Measurements from ENCODE around the gene OR51B5.
"Not testable (repeated sequence)": the region's sequence is repeated elsewhere in the genome, so short reads cannot be mapped to it uniquely, and the experiment has no call there.

OR51B5 gene

GRCh38 chr11:5351208-5351607, 7.9 kb upstream of the OR51B5 start, which contains the start of gene OR51B6:
Gene OR51B6, plus strand, starts transcription at chr11:5351508. Its CDS starts 0 bp downstream, at chr11:5351508.
- Mint-ChIP-seq H3K9me3 (no peaks in the 10 kb centered on the region), H3K27ac (no peak within 1 kb of the TSS), H3K36me3 (ENCODE audit: low read depth) (no peaks in the 10 kb centered on the region), H3K4me1 (ENCODE audit: low read depth) (no peaks in the 10 kb centered on the region), H3K27me3 (peaks cover 8% of the 10 kb centered on the region), H3K4me3 (no peak within 1 kb of the TSS)
- DNase-seq: no peak

GRCh38 chr11:5349550-5349949, 6.2 kb upstream of the OR51B5 start:
- DNase-seq: no peak
- no peak overlapping the region for H3K4me3 Mint-ChIP-seq
- no peaks in the 10 kb centered on the region for H3K9me3 Mint-ChIP-seq
- peaks cover 3% of the 10 kb centered on the region for H3K27me3 Mint-ChIP-seq
- H3K27ac Mint-ChIP-seq: no peak overlapping the region
- H3K36me3 Mint-ChIP-seq (ENCODE audit: low read depth): no peaks in the 10 kb centered on the region
- no peaks in the 10 kb centered on the region for H3K4me1 Mint-ChIP-seq (ENCODE audit: low read depth)

GRCh38 chr11:5348551-5349194, 5.3 kb upstream of the OR51B5 start:
- H3K9me3 Mint-ChIP-seq: no peaks in the 10 kb centered on the region
- no peak overlapping the region for H3K27ac Mint-ChIP-seq
- no peak for DNase-seq
- H3K4me1 Mint-ChIP-seq (ENCODE audit: low read depth): no peaks in the 10 kb centered on the region
- no peaks in the 10 kb centered on the region for H3K27me3 Mint-ChIP-seq
- H3K4me3 Mint-ChIP-seq: no peak overlapping the region
- no peaks in the 10 kb centered on the region for H3K36me3 Mint-ChIP-seq (ENCODE audit: low read depth)

DNA sequence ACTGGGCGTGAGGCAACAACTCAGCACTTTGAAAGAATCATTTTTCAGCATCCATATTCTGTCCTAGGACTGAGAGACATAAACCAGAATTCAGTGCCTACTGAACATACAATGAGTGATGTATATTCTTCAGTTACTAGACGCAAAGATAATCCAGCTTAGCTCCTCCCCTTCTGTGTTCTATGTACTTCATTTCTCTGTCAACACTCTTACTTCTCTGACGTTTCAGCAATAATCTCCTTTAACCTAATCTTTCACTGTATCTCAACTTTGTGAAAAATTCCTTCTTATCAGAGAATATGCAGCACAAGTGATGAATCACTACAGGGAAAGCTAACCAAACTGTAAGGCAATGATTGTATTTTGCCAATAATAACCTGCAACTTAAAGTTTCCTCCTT, 2.5 kb upstream of the OR51B5 start:
- H3K27me3 Mint-ChIP-seq: peaks cover 2% of the 10 kb centered on the region
- no peak overlapping the region for H3K4me3 Mint-ChIP-seq
- no peaks in the 10 kb centered on the region for H3K4me1 Mint-ChIP-seq (ENCODE audit: low read depth)
- no peaks in the 10 kb centered on the region for H3K9me3 Mint-ChIP-seq
- DNase-seq: no peak
- H3K27ac Mint-ChIP-seq: no peak overlapping the region
- H3K36me3 Mint-ChIP-seq (ENCODE audit: low read depth): no peaks in the 10 kb centered on the region

GRCh38 chr11:5339771-5340322, 3.5 kb downstream of the OR51B5 start:
- no peaks in the 10 kb centered on the region for H3K4me1 Mint-ChIP-seq (ENCODE audit: low read depth)
- H3K36me3 Mint-ChIP-seq (ENCODE audit: low read depth): no peaks in the 10 kb centered on the region
- no peaks in the 10 kb centered on the region for H3K9me3 Mint-ChIP-seq
- H3K27me3 Mint-ChIP-seq: peaks cover 13% of the 10 kb centered on the region
- no peak overlapping the region for H3K27ac Mint-ChIP-seq
- DNase-seq: no peak
- no peak overlapping the region for H3K4me3 Mint-ChIP-seq

- not testable (repeated sequence) for H3K36me3 Mint-ChIP-seq (ENCODE audit: low read depth); H3K4me1 Mint-ChIP-seq (ENCODE audit: low read depth); H3K9me3 Mint-ChIP-seq; H3K27ac Mint-ChIP-seq; H3K4me3 Mint-ChIP-seq; DNase-seq
- peaks cover 11% of the 10 kb centered on the region for H3K27me3 Mint-ChIP-seq
These were observed 6.1 kb downstream of the OR51B5 start for GRCh38 chr11:5337253-5337652.

GRCh38 chr11:5336331-5336730, 7.0 kb downstream of the OR51B5 start:
- Mint-ChIP-seq H3K27ac (no peak overlapping the region), H3K9me3 (no peaks in the 10 kb centered on the region), H3K4me1 (ENCODE audit: low read depth) (no peaks in the 10 kb centered on the region)

DNA sequence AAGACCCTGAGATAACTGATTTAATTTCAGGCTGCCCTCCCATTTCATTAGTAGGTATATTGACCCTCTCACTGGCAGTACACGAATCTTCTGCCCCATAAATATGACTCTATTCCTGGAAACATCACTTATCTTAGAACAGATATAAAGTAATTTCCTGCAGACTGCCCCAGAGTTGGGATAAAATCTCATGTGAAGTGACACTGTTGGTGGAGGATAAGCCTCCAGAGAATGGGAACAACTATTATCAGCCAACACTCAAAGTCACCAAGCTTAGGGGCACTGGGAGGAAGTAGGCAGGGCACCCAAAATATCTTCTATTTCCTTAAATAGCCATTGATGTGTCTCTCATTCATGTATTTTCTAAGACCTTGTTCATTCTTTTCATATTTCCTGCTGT, 8.2 kb downstream of the OR51B5 start:
- H3K4me1 Mint-ChIP-seq (ENCODE audit: low read depth): no peaks in the 10 kb centered on the region
- no peak overlapping the region for H3K4me3 Mint-ChIP-seq
- H3K36me3 Mint-ChIP-seq (ENCODE audit: low read depth): no peaks in the 10 kb centered on the region
- peaks cover 11% of the 10 kb centered on the region for H3K27me3 Mint-ChIP-seq
- H3K9me3 Mint-ChIP-seq: peaks cover 2% of the 10 kb centered on the region
- no peak overlapping the region for H3K27ac Mint-ChIP-seq
- no peak for DNase-seq

More at GRCh38 chr11:5336331-5336730, 7.0 kb downstream of the OR51B5 start:
- no peak for DNase-seq
- H3K4me3 Mint-ChIP-seq: no peak overlapping the region
- no peaks in the 10 kb centered on the region for H3K36me3 Mint-ChIP-seq (ENCODE audit: low read depth)
- peaks cover 11% of the 10 kb centered on the region for H3K27me3 Mint-ChIP-seq

DNA sequence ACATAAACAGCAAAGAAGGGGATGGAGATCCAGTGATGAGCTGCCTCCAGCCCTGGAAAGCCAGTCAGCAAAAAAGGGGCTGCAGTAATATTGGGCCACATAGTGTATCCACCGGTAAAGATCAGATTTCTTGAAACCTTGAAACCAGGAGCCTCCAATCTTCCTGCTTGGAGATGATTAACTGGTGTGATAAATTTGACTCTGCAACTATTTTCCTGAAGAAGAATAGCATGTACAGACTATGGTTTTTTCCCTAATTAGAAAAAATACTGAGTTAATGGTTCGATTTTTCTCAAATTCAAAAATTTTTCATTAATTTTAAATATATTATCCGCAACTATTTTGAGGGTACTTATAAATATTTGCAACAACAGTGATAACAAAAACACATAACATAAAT, 19.1 kb downstream of the OR51B5 start, which contains the start of gene OR51B2:
TSS of gene OR51B2 (minus strand) at position 101 of the 400 bp plus-strand sequence. CDS start at position 101, 0 bp downstream.
- H3K4me3 Mint-ChIP-seq: no peak within 1 kb of the TSS
- no peaks in the 10 kb centered on the region for H3K4me1 Mint-ChIP-seq (ENCODE audit: low read depth)
- H3K27me3 Mint-ChIP-seq: no peaks in the 10 kb centered on the region
- H3K36me3 Mint-ChIP-seq (ENCODE audit: low read depth): no peaks in the 10 kb centered on the region
- DNase-seq: no peak
- H3K9me3 Mint-ChIP-seq: no peaks in the 10 kb centered on the region
- no peak within 1 kb of the TSS for H3K27ac Mint-ChIP-seq

GRCh38 chr11:5317292-5317691, 26.0 kb downstream of the OR51B5 start:
- Mint-ChIP-seq H3K27me3 (no peaks in the 10 kb centered on the region), H3K36me3 (ENCODE audit: low read depth) (no peaks in the 10 kb centered on the region), H3K9me3 (no peaks in the 10 kb centered on the region), H3K4me3 (no peak overlapping the region), H3K4me1 (ENCODE audit: low read depth) (no peaks in the 10 kb centered on the region), H3K27ac (no peak overlapping the region)
- DNase-seq: no peak

DNA sequence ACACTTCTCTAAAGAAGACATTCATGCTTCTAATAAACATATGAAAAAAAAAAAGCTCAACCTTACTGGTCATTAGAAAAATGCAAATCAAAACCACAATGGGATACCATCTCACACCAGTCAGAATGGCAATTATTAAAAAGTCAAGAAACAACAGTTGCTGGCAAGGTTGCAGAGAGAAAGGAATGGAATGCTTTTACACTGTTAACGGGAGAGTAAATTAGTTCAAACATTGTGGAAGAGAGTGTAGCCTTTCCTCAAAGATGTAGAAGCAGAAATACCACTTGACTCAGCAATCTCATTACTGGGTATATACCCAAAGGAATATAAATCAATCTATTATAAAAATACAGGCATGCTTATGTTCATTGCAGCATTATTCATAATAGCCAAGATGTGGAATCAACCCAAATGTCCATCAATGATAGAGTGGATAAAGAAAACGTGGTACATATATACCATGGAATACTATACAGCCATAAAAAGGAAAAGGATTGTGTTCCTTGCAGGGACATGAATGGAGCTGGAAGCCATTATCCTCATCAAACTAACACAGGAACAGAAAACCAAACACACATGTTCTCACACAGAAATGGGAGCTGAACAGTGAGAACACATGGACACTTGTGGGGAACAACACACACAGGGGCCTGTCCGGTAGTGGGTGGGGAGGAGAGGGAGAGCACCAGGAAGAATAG, 29.8 kb downstream of the OR51B5 start:
- DNase-seq; H3K27me3 Mint-ChIP-seq; H3K4me3 Mint-ChIP-seq; H3K36me3 Mint-ChIP-seq (ENCODE audit: low read depth); H3K27ac Mint-ChIP-seq; H3K9me3 Mint-ChIP-seq; H3K4me1 Mint-ChIP-seq (ENCODE audit: low read depth): not testable (repeated sequence)

GRCh38 chr11:5310423-5310822, 32.9 kb downstream of the OR51B5 start:
- no peak overlapping the region for H3K27ac Mint-ChIP-seq
- H3K4me1 Mint-ChIP-seq (ENCODE audit: low read depth): no peaks in the 10 kb centered on the region
- H3K4me3 Mint-ChIP-seq: no peak overlapping the region
- DNase-seq: no peak
- no peaks in the 10 kb centered on the region for H3K36me3 Mint-ChIP-seq (ENCODE audit: low read depth)
- H3K27me3 Mint-ChIP-seq: peaks cover 3% of the 10 kb centered on the region
- H3K9me3 Mint-ChIP-seq: no peaks in the 10 kb centered on the region

- H3K9me3 Mint-ChIP-seq: no peaks in the 10 kb centered on the region
- no peak for DNase-seq
- no peaks in the 10 kb centered on the region for H3K4me1 Mint-ChIP-seq (ENCODE audit: low read depth)
- H3K27ac Mint-ChIP-seq: no peak overlapping the region
- no peak overlapping the region for H3K4me3 Mint-ChIP-seq
- no peaks in the 10 kb centered on the region for H3K36me3 Mint-ChIP-seq (ENCODE audit: low read depth)
- peaks cover 3% of the 10 kb centered on the region for H3K27me3 Mint-ChIP-seq
These were observed 35.9 kb downstream of the OR51B5 start for GRCh38 chr11:5307256-5308019.

DNA sequence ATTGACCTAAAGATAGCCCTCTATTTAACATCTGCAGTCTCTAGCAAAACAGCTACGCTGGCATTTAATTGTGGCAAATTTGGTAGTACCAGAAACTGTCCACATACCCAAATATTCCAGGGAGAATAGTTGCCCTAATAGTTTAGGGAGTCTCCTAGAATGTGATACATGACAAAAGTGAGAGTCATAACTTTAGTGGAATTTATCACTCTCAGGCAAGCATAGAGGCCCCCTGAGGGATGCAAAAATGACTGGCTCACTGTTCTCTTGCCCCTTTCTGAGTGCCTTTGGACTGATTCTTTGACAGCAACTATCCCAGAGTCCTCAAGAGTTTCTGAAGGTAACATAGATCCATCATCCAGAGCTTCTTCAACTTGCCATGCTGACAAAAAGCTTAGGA, 39.3 kb downstream of the OR51B5 start:
- no peak overlapping the region for H3K27ac Mint-ChIP-seq
- H3K4me3 Mint-ChIP-seq: no peak overlapping the region
- no peaks in the 10 kb centered on the region for H3K4me1 Mint-ChIP-seq (ENCODE audit: low read depth)
- H3K9me3 Mint-ChIP-seq: no peaks in the 10 kb centered on the region
- no peaks in the 10 kb centered on the region for H3K36me3 Mint-ChIP-seq (ENCODE audit: low read depth)
- peaks cover 3% of the 10 kb centered on the region for H3K27me3 Mint-ChIP-seq
- DNase-seq: no peak

Data from activated T-cell treated with anti-CD3 and anti-CD28 coated beads, Interleukin-2, amount 50 U/mL, for 24 hours (primary cell).